CD4-positive, alpha-beta memory T cell (primary cell): Measurements from ENCODE around the gene KLHL25. TPM values are rescaled to one million over a fixed set of nuclear protein-coding genes. Genes with fewer than 3 reads are reported as not detected.

ENCODE experiments used
- CTCF ChIA-PET: fragments of 350-600 bp; sonication (Branson Sonifier 250); formaldehyde crosslinking; loops from one replicate; lab custom pipeline; 2021; ENCODE audit warnings: inconsistent platforms; ENCODE audit not compliant: partially characterized antibody; lab: Charles Lee
- POLR2A ChIA-PET: fragments of 350-600 bp; sonication (Branson Sonifier 250); formaldehyde crosslinking; loops from one replicate; lab custom pipeline; 2021; ENCODE audit not compliant: partially characterized antibody; lab: Charles Lee
- DNase-seq, 5 donors: peaks; one replicate each; pipeline versions ENCODE4 v3.0.0 to v3.0.0-alpha.2; 2020 to 2022; ENCODE audit warnings: mixed read lengths in 1 of 5
- H3K27ac ChIP-seq: one replicate; pipeline ENCODE4 v1.7.0; 2013; ENCODE audit warnings: low read depth, low read length
- H3K27me3 ChIP-seq: 2 replicates; pipeline ENCODE4 v1.7.0; 2013; ENCODE audit warnings: mild to moderate bottlenecking, low read length, moderate library complexity; ENCODE audit not compliant: insufficient read depth
- H3K36me3 ChIP-seq: 2 replicates; pipeline ENCODE4 v1.7.0; 2013; ENCODE audit warnings: mild to moderate bottlenecking, low read length, moderate library complexity; ENCODE audit not compliant: insufficient read depth
- H3K4me1 ChIP-seq: 2 replicates; pipeline ENCODE4 v1.7.0; 2013; ENCODE audit warnings: mild to moderate bottlenecking, low read length, moderate library complexity; ENCODE audit not compliant: insufficient read depth
- H3K4me3 ChIP-seq, 2 donors: one replicate each; pipeline ENCODE4 v1.7.0; 2013; ENCODE audit warnings: low read length in 2 of 2, mild to moderate bottlenecking in 1 of 2
- H3K9me3 ChIP-seq, 2 donors: one replicate each; pipeline ENCODE4 v1.7.0; 2013; ENCODE audit warnings: low read length in 2 of 2, control low read depth in 1 of 2; ENCODE audit not compliant: control insufficient read depth in 1 of 2
- H3K27ac Mint-ChIP-seq, 7 donors: one replicate each; pipeline ENCODE4 v1.8.0; 2020 to 2021; ENCODE audit warnings: mixed read lengths in 7 of 7, mild to moderate bottlenecking in 6 of 7, inconsistent platforms in 3 of 7, moderate library complexity in 3 of 7
- H3K27me3 Mint-ChIP-seq, 2 donors: one replicate each; pipeline ENCODE4 v1.8.0; 2020 to 2021; ENCODE audit warnings: mixed read lengths in 2 of 2
- H3K36me3 Mint-ChIP-seq, 2 donors: one replicate each; pipeline ENCODE4 v1.8.0; 2020 to 2021; ENCODE audit warnings: mixed read lengths in 2 of 2, inconsistent platforms in 1 of 2, mild to moderate bottlenecking in 1 of 2
- H3K4me1 Mint-ChIP-seq, 4 donors: one replicate each; pipeline ENCODE4 v1.8.0; 2020 to 2021; ENCODE audit warnings: mixed read lengths in 4 of 4, mild to moderate bottlenecking in 1 of 4
- H3K4me3 Mint-ChIP-seq, 8 donors: one replicate each; pipeline ENCODE4 v1.8.0; 2020 to 2021; ENCODE audit warnings: mixed read lengths in 8 of 8, mild to moderate bottlenecking in 7 of 8, moderate library complexity in 6 of 8, inconsistent platforms in 3 of 8
- H3K9me3 Mint-ChIP-seq, 8 donors: one replicate each; pipeline ENCODE4 v1.8.0; 2020 to 2021; ENCODE audit warnings: mixed read lengths in 8 of 8, mild to moderate bottlenecking in 5 of 8, inconsistent platforms in 3 of 8, moderate library complexity in 1 of 8
- intact Hi-C: fragments of 100-400 bp; cut with micrococcal nuclease; formaldehyde crosslinking; loops from one replicate; pipeline ENCODE4 v1.15.1; 2023
- polyA plus RNA-seq, 2 donors: library from polyadenylated mRNA; unstranded; fragments of 300-500 nt; fragmentation: Illumina TruSeq; gene quantifications; one replicate each; pipeline ENCODE4 v1.2.3, GENCODE V29; 2021
- total RNA-seq, 2 experiments: library from RNA; stranded (reverse); gene quantifications; one replicate each; pipeline ENCODE4 v1.2.3, GENCODE V29; 2021

KLHL25 gene
- total and polyA plus RNA-seq, 4 experiments from 2014 or later, result 1.6 to 11.4 (median 6.7) TPM

GRCh38 chr15:85786781-85787114, 8.0 kb downstream of the KLHL25 start:
- no peak overlapping the region for H3K27ac ChIP-seq
- H3K27me3 Mint-ChIP-seq, result no peaks in the 10 kb centered on the region
- peak overlapping the region in 6 of 7 donors; percentile 83 to 98 (median 92) for H3K27ac Mint-ChIP-seq
- H3K4me1 Mint-ChIP-seq, result peaks cover 32 to 60% (median 48%) of the 10 kb centered on the region in 4 donors
- peaks cover 0 to 2% of the 10 kb centered on the region in 2 donors for H3K36me3 Mint-ChIP-seq
- H3K4me1 ChIP-seq, result peaks cover 27% of the 10 kb centered on the region
- peak overlapping the region in 1 of 8 donors; percentile 84 for H3K4me3 Mint-ChIP-seq
- H3K9me3 Mint-ChIP-seq, result no peaks in the 10 kb centered on the region
- ChIA-PET POLR2A (interaction anchor here (2.9 kb wide), 1 partner anchor 8 kb away, joined by 36 read pairs; the partner anchor contains the start of gene KLHL25), CTCF (interaction anchor here (1.1 to 2.1 kb wide), 3 partner anchors 9 to 55 kb away, joined by 3 to 7 read pairs (median 3); no protein-coding TSS in a partner anchor)
- no peak overlapping the region for H3K4me3 ChIP-seq
- H3K9me3 ChIP-seq, result no peaks in the 10 kb centered on the region
- H3K36me3 ChIP-seq, result no peaks in the 10 kb centered on the region
- H3K27me3 ChIP-seq, result no peaks in the 10 kb centered on the region
- intact Hi-C loops, result loop anchor here (5.0 kb wide), 1 partner anchor 34 kb away; no protein-coding TSS in a partner anchor
- DNase-seq, result no peak

DNA sequence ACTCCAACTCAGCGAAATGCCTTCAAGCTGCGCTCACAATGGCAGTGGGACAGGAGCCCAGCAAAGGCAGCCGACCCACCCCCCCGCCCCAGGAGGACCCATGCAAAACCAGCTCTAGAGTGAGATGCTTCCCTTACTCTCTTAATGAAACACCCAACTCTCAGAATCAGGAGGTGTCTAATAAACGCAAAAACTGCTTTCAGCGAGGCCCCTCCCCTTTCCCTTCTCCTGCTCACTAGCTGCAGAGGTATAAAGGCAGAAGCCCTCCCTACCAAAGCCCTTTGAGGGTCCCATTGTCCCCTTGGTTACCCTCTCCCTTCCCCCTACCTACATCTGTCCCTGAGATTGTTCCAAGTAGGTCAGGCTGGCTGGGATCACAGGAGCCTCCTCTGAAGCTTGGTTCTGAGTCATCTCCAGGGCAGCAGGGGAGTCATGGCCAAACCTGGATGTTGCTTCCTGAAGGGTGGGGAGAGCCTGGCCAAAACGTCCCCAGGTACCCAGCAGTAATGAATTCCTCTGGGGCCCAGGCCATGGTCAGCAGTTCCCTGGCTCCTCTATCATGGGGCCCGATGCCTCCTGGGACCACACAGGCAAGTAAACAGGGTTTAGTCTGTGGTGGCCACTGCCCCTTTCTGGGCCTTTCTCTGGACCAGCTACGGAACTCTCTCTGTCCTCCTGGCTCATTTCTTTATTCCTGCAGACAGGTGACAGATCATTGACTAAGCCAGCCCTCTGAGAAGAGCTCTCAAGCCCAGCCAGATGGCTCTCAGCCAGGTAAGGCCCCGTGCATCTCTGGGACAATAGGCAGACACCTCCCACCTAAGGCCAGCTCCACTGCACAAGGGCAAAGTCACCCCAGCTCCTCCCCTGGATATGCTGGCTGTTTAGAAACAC, 8.6 kb downstream of the KLHL25 start:
- POLR2A ChIA-PET, result interaction anchor here (1.2 to 2.9 kb wide), 5 partner anchors 9 to 94 kb away, joined by 3 to 36 read pairs (median 4); partner anchors contain the start of gene KLHL25
- Mint-ChIP-seq H3K27ac (peak overlapping the region; percentile 87 to 98 (median 93)), H3K9me3 (no peaks in the 10 kb centered on the region), H3K27me3 (no peaks in the 10 kb centered on the region), H3K4me3 (peak overlapping the region; percentile 75 to 85 (median 81)), H3K36me3 (peaks cover 0 to 2% of the 10 kb centered on the region in 2 donors), H3K4me1 (peaks cover 32 to 55% (median 45%) of the 10 kb centered on the region in 4 donors)
- CTCF ChIA-PET, result interaction anchor here (0.7 to 2.1 kb wide), 8 partner anchors 8 to 73 kb away, joined by 3 to 7 read pairs (median 3); partner anchors contain the start of gene KLHL25
- H3K27ac ChIP-seq, result no peak overlapping the region
- no peaks in the 10 kb centered on the region for H3K27me3 ChIP-seq
- no peak overlapping the region for H3K4me3 ChIP-seq
- intact Hi-C loops, result loop anchor here (1.0 to 5.0 kb wide), 2 partner anchors 7 to 34 kb away; no protein-coding TSS in a partner anchor
- H3K36me3 ChIP-seq, result no peaks in the 10 kb centered on the region
- no peak for DNase-seq
- H3K9me3 ChIP-seq, result no peaks in the 10 kb centered on the region
- peaks cover 26% of the 10 kb centered on the region for H3K4me1 ChIP-seq

- H3K4me3 Mint-ChIP-seq, result no peak overlapping the region
- H3K4me1 Mint-ChIP-seq, result peaks cover 35 to 70% (median 44%) of the 10 kb centered on the region in 4 donors
- DNase-seq, result no peak
- intact Hi-C loops, result no loop called here
- H3K27ac ChIP-seq, result no peak overlapping the region
- H3K4me3 ChIP-seq, result no peak overlapping the region
- H3K9me3 ChIP-seq, result no peaks in the 10 kb centered on the region
- H3K9me3 Mint-ChIP-seq, result no peaks in the 10 kb centered on the region
- H3K27ac Mint-ChIP-seq, result peak overlapping the region in 3 of 7 donors; percentile 9 to 42 (median 37)
- H3K36me3 ChIP-seq, result no peaks in the 10 kb centered on the region
- ChIA-PET POLR2A (interaction anchor here (1.0 kb wide), 1 partner anchor 29 kb away, joined by 3 read pairs; no protein-coding TSS in a partner anchor), CTCF (no interaction called here)
- peaks cover 0 to 4% of the 10 kb centered on the region in 2 donors for H3K36me3 Mint-ChIP-seq
- H3K27me3 ChIP-seq, result no peaks in the 10 kb centered on the region
- no peaks in the 10 kb centered on the region for H3K27me3 Mint-ChIP-seq
- peaks cover 26% of the 10 kb centered on the region for H3K4me1 ChIP-seq
Measured at GRCh38 chr15:85782064-85782463, 12.7 kb downstream of the KLHL25 start.

DNA sequence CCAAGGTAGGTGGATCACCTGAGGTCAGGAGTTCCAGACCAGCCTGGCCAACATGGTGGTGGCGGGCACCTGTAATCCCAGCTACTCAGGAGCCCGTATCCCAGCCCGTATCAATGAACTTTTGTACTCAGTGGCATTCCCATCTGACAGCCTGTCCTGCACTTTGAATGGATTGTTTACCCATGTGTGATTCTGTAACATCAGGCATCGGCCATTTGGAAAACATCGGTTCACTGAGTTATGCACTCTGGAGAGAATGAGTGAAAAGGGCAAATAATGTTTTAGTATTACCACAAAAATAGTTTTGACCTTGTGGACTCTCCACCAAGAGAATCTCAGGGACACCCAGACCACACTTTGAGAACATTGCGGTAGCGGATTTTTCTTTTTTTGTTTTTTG, 13.6 kb downstream of the KLHL25 start:
- Histone ChIP-seq H3K9me3 (no peaks in the 10 kb centered on the region), H3K36me3 (no peaks in the 10 kb centered on the region), H3K27ac (no peak overlapping the region), H3K4me1 (peaks cover 18% of the 10 kb centered on the region), H3K27me3 (no peaks in the 10 kb centered on the region), H3K4me3 (no peak overlapping the region)
- Mint-ChIP-seq H3K27ac (no peak overlapping the region), H3K36me3 (peaks cover 0 to 4% of the 10 kb centered on the region in 2 donors), H3K27me3 (no peaks in the 10 kb centered on the region), H3K4me3 (no peak overlapping the region), H3K4me1 (peaks cover 32 to 64% (median 39%) of the 10 kb centered on the region in 4 donors), H3K9me3 (no peaks in the 10 kb centered on the region)
- no peak for DNase-seq
- ChIA-PET POLR2A (no interaction called here), CTCF (no interaction called here)
- intact Hi-C loops, result no loop called here

DNA sequence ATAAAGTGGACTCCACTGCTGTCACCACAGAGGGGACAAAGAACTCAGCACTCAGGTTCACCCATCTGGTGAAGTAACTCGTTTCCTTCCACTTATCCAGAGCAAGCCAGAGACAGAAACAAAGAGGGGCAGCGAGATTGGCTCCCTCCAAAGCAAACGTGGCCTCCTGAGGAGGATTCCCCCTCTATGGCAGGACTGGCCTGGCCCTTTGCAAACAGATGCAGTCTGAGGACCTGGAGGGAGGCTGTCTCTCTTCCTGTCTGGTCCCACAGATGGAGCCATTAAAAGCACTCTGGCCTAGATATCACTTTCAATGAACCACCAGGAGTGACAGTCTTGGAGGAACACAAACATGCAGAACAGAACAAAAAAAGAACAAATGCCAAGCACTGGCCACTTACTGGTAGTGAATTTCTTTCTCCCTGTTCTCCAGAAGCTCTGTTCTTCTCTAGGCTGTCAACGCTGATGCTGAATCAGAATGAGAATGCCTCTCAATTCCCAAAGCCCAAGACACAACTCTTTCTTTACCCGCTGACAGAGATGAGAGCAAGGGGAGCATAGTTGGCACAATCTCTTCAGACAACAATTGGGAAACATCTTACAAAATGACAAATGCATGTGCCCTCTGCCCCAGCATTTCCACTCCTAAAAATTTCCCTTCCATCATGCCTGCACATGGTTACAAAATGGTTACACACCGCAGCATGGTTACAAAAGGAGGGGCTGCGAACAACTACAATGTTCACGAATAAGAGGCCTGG, 14.3 kb downstream of the KLHL25 start:
- no peaks in the 10 kb centered on the region for H3K9me3 Mint-ChIP-seq
- peaks cover 11% of the 10 kb centered on the region for H3K4me1 ChIP-seq
- ChIA-PET POLR2A (no interaction called here), CTCF (no interaction called here)
- H3K36me3 Mint-ChIP-seq, result peaks cover 0 to 4% of the 10 kb centered on the region in 2 donors
- intact Hi-C loops, result no loop called here
- peak overlapping the region in 2 of 7 donors; percentile 8 to 30 for H3K27ac Mint-ChIP-seq
- H3K4me3 ChIP-seq, result no peak overlapping the region
- H3K27me3 ChIP-seq, result no peaks in the 10 kb centered on the region
- peaks cover 28 to 58% (median 33%) of the 10 kb centered on the region in 4 donors for H3K4me1 Mint-ChIP-seq
- no peak overlapping the region for H3K27ac ChIP-seq
- no peaks in the 10 kb centered on the region for H3K36me3 ChIP-seq
- H3K27me3 Mint-ChIP-seq, result no peaks in the 10 kb centered on the region
- no peak for DNase-seq
- peak overlapping the region in 1 of 8 donors; percentile 20 for H3K4me3 Mint-ChIP-seq
- H3K9me3 ChIP-seq, result no peaks in the 10 kb centered on the region

GRCh38 chr15:85779249-85779648, 15.5 kb downstream of the KLHL25 start:
- POLR2A ChIA-PET, result no interaction called here

More at GRCh38 chr15:85779249-85779648, 15.5 kb downstream of the KLHL25 start:
- Histone ChIP-seq H3K27me3 (no peaks in the 10 kb centered on the region), H3K9me3 (no peaks in the 10 kb centered on the region), H3K4me3 (no peak overlapping the region), H3K4me1 (no peaks in the 10 kb centered on the region), H3K27ac (no peak overlapping the region), H3K36me3 (no peaks in the 10 kb centered on the region)
- Mint-ChIP-seq H3K9me3 (no peaks in the 10 kb centered on the region), H3K27ac (peak overlapping the region in 3 of 7 donors; percentile 7 to 57 (median 42)), H3K36me3 (peaks cover 0 to 4% of the 10 kb centered on the region in 2 donors), H3K4me1 (peaks cover 21 to 48% (median 25%) of the 10 kb centered on the region in 4 donors), H3K27me3 (no peaks in the 10 kb centered on the region), H3K4me3 (peak overlapping the region in 1 of 8 donors; percentile 10)
- CTCF ChIA-PET, result interaction anchor here (1.0 to 1.9 kb wide), 2 partner anchors 19 to 61 kb away, joined by 3 to 5 read pairs; no protein-coding TSS in a partner anchor
- intact Hi-C loops, result no loop called here
- DNase-seq, result no peak
